Urothelium cell line (cell line): Measurements from ENCODE around the gene COA7.

Experiments
- DNase-seq: peaks from one replicate; pipeline ENCODE4 v3.0.0; 2011; ENCODE audit warnings: low spot score, mixed read lengths
- FAIRE-seq: peaks from 2 replicates; lab custom pipeline; 2011; peaks lifted over from hg19 to GRCh38; lab: Jason Lieb, UNC

COA7 gene

DNA sequence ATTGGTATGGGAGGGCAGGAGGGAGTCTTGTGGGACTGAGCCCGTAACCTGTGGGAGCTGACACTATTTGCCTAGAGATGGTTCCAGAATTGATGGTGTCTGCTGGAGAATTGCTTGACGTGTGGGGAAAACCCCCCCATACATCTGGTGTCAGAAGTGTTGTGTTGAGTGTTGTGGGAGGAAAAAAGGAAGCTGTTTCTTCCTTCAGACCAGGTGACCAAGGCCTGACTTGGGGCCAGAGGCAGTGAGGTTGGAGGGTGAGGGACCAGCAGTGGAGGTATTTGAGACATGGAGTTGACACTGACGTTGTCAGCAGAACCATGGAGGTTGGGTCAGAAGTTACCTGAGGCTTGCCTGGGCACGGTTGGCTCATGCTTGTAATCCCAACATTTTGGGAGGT lies 56.8 kb downstream of the COA7 start:
- DNase-seq = no peak

DNA sequence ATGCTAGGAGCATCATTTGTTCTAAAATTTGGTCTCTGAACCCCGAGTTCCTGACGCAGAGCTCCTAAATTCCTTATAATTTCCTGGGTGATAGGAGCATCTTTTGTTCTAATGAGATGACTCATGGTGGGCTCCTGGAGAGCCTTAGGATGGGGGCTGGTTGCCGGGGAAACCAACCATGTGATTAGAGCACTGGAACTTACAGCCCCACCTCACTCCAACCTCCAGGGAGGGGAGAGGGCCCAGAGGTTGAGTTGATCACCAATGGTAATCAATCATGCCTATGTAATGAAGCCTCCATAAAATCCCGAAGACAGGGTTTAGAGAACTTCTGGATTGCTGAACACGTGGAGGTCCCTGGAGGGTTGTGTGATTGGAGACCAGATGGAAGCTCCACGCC lies 57.5 kb downstream of the COA7 start:
- no peak for DNase-seq
- no peak for FAIRE-seq

More for the DNA sequence above, 56.8 kb downstream of the COA7 start:
- FAIRE-seq = no peak

DNA sequence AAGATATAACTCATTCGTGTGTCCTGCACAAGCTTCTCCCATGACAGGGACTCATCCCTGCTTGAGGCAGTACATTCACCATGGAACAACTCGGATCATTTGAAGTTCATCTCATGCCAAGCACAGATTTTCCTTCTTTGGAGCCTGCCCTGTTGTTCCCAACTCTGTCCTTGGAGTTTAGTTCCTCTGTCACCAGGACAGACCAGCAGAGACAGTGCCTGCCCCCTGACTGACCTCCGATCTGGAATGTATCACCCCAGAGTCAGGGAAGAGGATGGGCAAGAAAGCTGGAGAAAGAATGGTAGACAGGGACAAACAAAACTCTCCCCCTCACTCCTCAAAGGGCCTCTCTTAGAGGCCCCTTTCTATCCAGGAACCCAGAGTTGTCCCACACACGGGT lies 60.2 kb downstream of the COA7 start:
- DNase-seq (no peak), FAIRE-seq (no peak)

DNA sequence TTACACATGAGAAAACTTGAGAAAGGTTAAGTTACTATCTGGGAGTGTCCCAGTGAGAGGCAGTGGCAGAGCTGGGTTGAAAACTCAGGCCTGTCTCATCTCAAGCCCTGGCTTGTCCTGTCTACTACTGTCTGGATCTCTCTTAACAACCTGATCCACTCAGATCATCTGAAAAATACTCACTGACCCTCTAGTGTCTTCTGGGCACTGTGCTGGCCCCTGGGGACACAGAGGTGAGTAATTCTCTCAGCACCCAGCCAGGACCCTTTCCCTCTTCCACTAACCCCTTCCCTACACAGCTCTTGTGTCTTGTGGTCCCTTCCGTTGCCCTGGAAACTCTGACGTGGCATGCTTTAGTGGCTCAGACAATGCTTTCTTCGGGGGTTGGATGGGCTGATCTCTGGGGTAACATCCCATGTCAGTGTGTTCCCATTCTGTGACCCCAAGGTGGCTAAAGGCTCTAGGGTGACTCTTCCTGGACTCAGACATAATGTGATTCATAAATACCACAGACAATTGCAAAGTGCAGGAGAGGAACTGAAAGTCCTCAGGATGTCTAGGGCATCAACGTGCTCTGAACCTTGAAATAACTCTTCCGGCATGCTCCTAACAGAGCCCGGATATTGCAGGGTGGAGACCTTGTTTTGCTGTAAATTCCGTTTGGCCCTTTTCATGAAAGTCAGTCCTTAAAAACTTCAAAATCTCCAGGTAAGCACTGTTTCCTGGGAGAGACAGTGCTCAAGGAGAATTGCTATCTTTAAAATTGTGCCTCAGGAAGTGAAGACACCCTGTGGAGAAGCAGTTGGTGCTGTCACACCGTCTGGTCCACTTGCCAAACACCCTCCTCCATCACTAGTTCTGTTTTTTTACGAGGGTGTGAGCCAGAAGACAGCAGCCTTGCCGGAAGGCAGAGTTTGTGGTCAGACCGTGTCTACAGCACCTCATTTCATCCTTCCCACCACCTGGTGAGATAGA lies 61.1 kb downstream of the COA7 start:
- FAIRE-seq = no peak
- no peak for DNase-seq

DNA sequence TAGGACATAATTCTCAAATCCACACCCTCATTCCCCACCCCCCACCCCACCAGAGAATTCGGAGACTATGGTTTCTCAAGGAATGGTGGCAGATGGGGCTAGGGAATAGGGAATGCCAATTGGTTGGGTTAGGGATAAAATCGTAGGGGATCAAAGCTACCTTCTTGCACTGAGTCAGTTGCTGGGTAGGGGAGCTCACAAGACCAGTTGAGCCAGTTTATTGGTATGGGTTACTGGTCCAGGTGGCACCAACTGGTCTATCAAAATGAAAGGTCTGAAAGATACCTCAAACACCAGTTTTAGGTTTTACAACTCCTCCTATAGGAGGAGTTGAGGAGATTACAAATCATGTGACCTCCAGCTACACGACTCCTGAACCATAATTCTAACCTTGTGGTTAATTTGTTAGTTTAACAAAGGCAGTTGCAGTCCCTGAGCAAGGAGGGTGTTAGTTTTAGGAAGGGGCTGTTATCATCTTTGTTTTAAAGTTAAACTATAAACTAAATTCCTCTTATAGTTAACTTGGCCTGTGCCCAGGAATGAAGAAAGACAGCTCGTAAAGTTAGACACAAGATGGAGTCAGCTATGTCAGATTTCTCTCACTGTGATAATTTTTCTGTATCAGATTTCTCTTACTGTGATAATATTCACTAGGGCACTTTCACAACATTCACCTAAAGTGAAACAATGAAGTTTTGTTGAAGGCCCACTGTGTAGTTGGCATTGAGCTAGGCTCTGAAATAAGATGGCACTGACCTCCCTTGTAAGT lies 62.6 kb downstream of the COA7 start:
- DNase-seq (no peak), FAIRE-seq (no peak)
